H1 (cell line): Measurements from ENCODE around the gene PTPRR. TPM values are rescaled to one million over a fixed set of nuclear protein-coding genes. Genes with fewer than 3 reads are reported as not detected.

Experiments
- ASH2L ChIP-seq: fragments of 200-600, 300-600 bp; sonication (generic); IDR thresholded peaks from one replicate; pipeline ENCODE4 v1.7.1; 2017; ENCODE audit warnings: low read length
- CBX5 ChIP-seq: fragments of 300-800, 300-1000 bp; sonication (generic); IDR thresholded peaks from 2 replicates; pipeline ENCODE4 v1.7.1; 2016; ENCODE audit warnings: antibody characterized with exemption, low read length, low read depth
- POLR2A ChIP-seq, 2 experiments: IDR thresholded peaks; 1 replicate in 1 of 2; 2 replicates in 1 of 2; pipeline ENCODE4 v1.6.1; 2011; ENCODE audit warnings: low read depth in 2 of 2, low read length in 2 of 2, mild to moderate bottlenecking in 2 of 2; ENCODE audit errors: control extremely low read depth in 1 of 2
- SP4 ChIP-seq: IDR thresholded peaks from 2 replicates; pipeline ENCODE4 v1.6.1; 2012; ENCODE audit warnings: low read length, inconsistent platforms
- ZNF274 ChIP-seq: IDR thresholded peaks from 2 replicates; pipeline ENCODE4 v1.7.0; 2012; ENCODE audit warnings: low read length, borderline replicate concordance; ENCODE audit errors: extremely low read depth
- polyA plus RNA-seq, 7 experiments: library from polyadenylated mRNA; depleted of rRNA in 3 of 7; stranded (reverse) in 5 of 7; unstranded in 2 of 7; fragments of >200 nt in 5 of 7; fragments of 200-250 nt in 2 of 7; gene quantifications; 1 replicate in 5 of 7; 2 replicates in 1 of 7; 4 replicates in 1 of 7; pipeline versions ENCODE4 v1.2.1 to v1.2.3, GENCODE V29; 2011 to 2013; ENCODE audit warnings: missing spikeins in 2 of 7, mixed read lengths in 2 of 7
- total RNA-seq: library from RNA; stranded (reverse); fragmentation: NEBNext Ultra II Directional; extraction: Animal tissue kit (Norgen Biotek cat#: 25700); gene quantifications from 2 replicates; pipeline ENCODE4 v1.2.1, GENCODE V29; 2021
- TF ChIP-seq, protein P1 (sequence below), 3 experiments: IDR thresholded peaks; 1 replicate in 2 of 3; 2 replicates in 1 of 3; pipeline versions ENCODE4 v1.5.1 to v1.6.1; 2011; ENCODE audit warnings: low read length in 3 of 3, mild to moderate bottlenecking in 3 of 3, inconsistent platforms in 2 of 3, low read depth in 1 of 3, moderate library complexity in 1 of 3; ENCODE audit not compliant: insufficient read depth in 1 of 3; ENCODE audit errors: control extremely low read depth in 1 of 3

Gene PTPRR
- total and polyA plus RNA-seq, 2 of the 8 experiments (the other 6 are each of a cell fraction or from before 2014, with no cell fraction given): 0.07 to 0.35 TPM

- TF ChIP-seq, protein P1, sequence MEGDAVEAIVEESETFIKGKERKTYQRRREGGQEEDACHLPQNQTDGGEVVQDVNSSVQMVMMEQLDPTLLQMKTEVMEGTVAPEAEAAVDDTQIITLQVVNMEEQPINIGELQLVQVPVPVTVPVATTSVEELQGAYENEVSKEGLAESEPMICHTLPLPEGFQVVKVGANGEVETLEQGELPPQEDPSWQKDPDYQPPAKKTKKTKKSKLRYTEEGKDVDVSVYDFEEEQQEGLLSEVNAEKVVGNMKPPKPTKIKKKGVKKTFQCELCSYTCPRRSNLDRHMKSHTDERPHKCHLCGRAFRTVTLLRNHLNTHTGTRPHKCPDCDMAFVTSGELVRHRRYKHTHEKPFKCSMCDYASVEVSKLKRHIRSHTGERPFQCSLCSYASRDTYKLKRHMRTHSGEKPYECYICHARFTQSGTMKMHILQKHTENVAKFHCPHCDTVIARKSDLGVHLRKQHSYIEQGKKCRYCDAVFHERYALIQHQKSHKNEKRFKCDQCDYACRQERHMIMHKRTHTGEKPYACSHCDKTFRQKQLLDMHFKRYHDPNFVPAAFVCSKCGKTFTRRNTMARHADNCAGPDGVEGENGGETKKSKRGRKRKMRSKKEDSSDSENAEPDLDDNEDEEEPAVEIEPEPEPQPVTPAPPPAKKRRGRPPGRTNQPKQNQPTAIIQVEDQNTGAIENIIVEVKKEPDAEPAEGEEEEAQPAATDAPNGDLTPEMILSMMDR (IDR thresholded peaks at IDR 0.05; ENCODE audit: control extremely low read depth in 1 of 3, insufficient read depth in 1 of 3, low read depth in 1 of 3, low read length in 3 of 3): no peak
- TF ChIP-seq SP4 (no peak), POLR2A (IDR thresholded peaks at IDR 0.05; ENCODE audit: control extremely low read depth in 1 of 2, low read depth in 2 of 2, low read length in 2 of 2) (no peak), ASH2L (no peak), CBX5 (no peak), ZNF274 (no peak)
- TF ChIP-seq, all 59 proteins: peak for 0
Observed at GRCh38 chr12:70749931-70750330, 170.6 kb downstream of the PTPRR start (continued).
